IMR-90 (cell line): ENCODE results near the gene APPBP2.

ENCODE experiments used
- CEBPB ChIP-seq: IDR thresholded peaks from 2 replicates; pipeline ENCODE4 v1.6.1; 2012; ENCODE audit warnings: low read depth, low read length, improper control_type of control experiment
- CHD1 ChIP-seq: IDR thresholded peaks from 2 replicates; pipeline ENCODE4 v1.6.1; 2012; ENCODE audit warnings: low read depth, low read length, improper control_type of control experiment
- CTCF ChIP-seq: conservative IDR thresholded peaks from 2 replicates; pipeline ENCODE4 v1.5.1; 2012; ENCODE audit warnings: mild to moderate bottlenecking, low read depth, low read length, improper control_type of control experiment
- ELK1 ChIP-seq: fragments of 150-350 bp; IDR thresholded peaks from 2 replicates; pipeline ENCODE4 v1.6.1; 2016; ENCODE audit warnings: low read depth, mild to moderate bottlenecking, low read length, moderate library complexity, borderline replicate concordance
- FOS ChIP-seq: fragments of 150-350 bp; IDR thresholded peaks from 2 replicates; pipeline ENCODE4 v1.6.1; 2016; ENCODE audit warnings: low read depth, low read length
- MAZ ChIP-seq: IDR thresholded peaks from 2 replicates; pipeline ENCODE4 v1.6.1; 2012; ENCODE audit warnings: low read depth, mild to moderate bottlenecking, low read length, improper control_type of control experiment, moderate library complexity, borderline replicate concordance
- MXI1 ChIP-seq: IDR thresholded peaks from 2 replicates; pipeline ENCODE4 v1.6.1; 2012; ENCODE audit warnings: low read depth, mild to moderate bottlenecking, low read length, moderate library complexity, borderline replicate concordance
- NFE2L2 ChIP-seq: fragments of 150-350 bp; IDR thresholded peaks from 2 replicates; pipeline ENCODE4 v1.6.1; 2016; ENCODE audit warnings: low read depth, mild to moderate bottlenecking, low read length
- POLR2A ChIP-seq: IDR thresholded peaks from 2 replicates; pipeline ENCODE4 v1.6.1; 2012; ENCODE audit warnings: mild to moderate bottlenecking, low read depth, low read length
- RCOR1 ChIP-seq: IDR thresholded peaks from 2 replicates; pipeline ENCODE4 v1.6.1; 2012; ENCODE audit warnings: mild to moderate bottlenecking, low read length, improper control_type of control experiment; ENCODE audit not compliant: insufficient replicate concordance
- RFX5 ChIP-seq: IDR thresholded peaks from 2 replicates; pipeline ENCODE4 v1.8.0; 2012; ENCODE audit warnings: low read depth, mild to moderate bottlenecking, low read length, moderate library complexity
- SMC3 ChIP-seq: fragments of 150-350 bp; IDR thresholded peaks from 2 replicates; pipeline ENCODE4 v1.6.1; 2016; ENCODE audit warnings: low read depth, mild to moderate bottlenecking, antibody characterized with exemption, low read length, moderate library complexity

- TF ChIP-seq CTCF (no peak), POLR2A (no peak), CEBPB (no peak), FOS (no peak), MXI1 (no peak), RCOR1 (no peak), NFE2L2 (no peak), ELK1 (no peak), CHD1 (no peak), SMC3 (no peak), MAZ (no peak), RFX5 (no peak)
These were observed 110.9 kb downstream of the APPBP2 start for GRCh38 chr17:60415146-60415545.
